ENCODE measurements around the gene SYT1.
A peak's percentile ranks its signal among the peaks of the same experiment; 100 is the strongest.

SYT1 gene

GRCh38 chr12:79086541-79087296 lies 222.1 kb downstream of the SYT1 start:
- Histone ChIP-seq H3K4me2 (ENCODE audit: low read depth, low read length, poor library complexity, severe bottlenecking) (peak overlapping the region; percentile 46), H3K9me3 (ENCODE audit: insufficient read depth, low read length) (no peaks in the 10 kb centered on the region), H3K9ac (ENCODE audit: low read length) (0 out of 2 replicates have a peak overlapping the region, but pooled peaks have one; percentile 17), H4K20me1 (ENCODE audit: low read depth, low read length) (no peaks in the 10 kb centered on the region), H3K36me3 (ENCODE audit: low read length) (no peaks in the 10 kb centered on the region), H3F3A (ENCODE audit: insufficient read depth) (no peaks in the 10 kb centered on the region), H3K79me2 (ENCODE audit: insufficient read depth, low read length) (no peaks in the 10 kb centered on the region), H2AFZ (ENCODE audit: low read depth, low read length, severe bottlenecking) (peak overlapping the region; percentile 49), H3K9me2 (replicated peaks; ENCODE audit: insufficient read depth, low read length) (no peaks in the 10 kb centered on the region), H3K4me3 (ENCODE audit: insufficient read depth, low read length, poor library complexity, severe bottlenecking) (peak overlapping the region; percentile 14), H3K27me3 (ENCODE audit: low read length) (no peaks in the 10 kb centered on the region), H3K27ac (ENCODE audit: low read depth, low read length) (peak overlapping the region; percentile 16; the same call in 1 of the 2 replicates)
- TF ChIP-seq EZH2phosphoT487 (conservative IDR thresholded peaks at IDR 0.05; ENCODE audit: low read length) (no peak), CTCF (IDR thresholded peaks at IDR 0.05; ENCODE audit: insufficient read depth, low read length, poor library complexity, severe bottlenecking) (no peak)

GRCh38 chr12:79098530-79098929 lies 234.0 kb downstream of the SYT1 start:
- no peak overlapping the region for H3K9ac ChIP-seq (ENCODE audit: low read length)
- H3K4me3 ChIP-seq (ENCODE audit: insufficient read depth, low read length, poor library complexity, severe bottlenecking), result no peak overlapping the region
- no peaks in the 10 kb centered on the region for H3K9me3 ChIP-seq (ENCODE audit: insufficient read depth, low read length)
- no peaks in the 10 kb centered on the region for H3K27me3 ChIP-seq (ENCODE audit: low read length)
- H4K20me1 ChIP-seq (ENCODE audit: low read depth, low read length), result no peaks in the 10 kb centered on the region
- H3K4me2 ChIP-seq (ENCODE audit: low read depth, low read length, poor library complexity, severe bottlenecking), result no peak overlapping the region
- no peak for TF ChIP-seq CTCF (IDR thresholded peaks at IDR 0.05; ENCODE audit: insufficient read depth, low read length, poor library complexity, severe bottlenecking)
- no peak for TF ChIP-seq EZH2phosphoT487 (conservative IDR thresholded peaks at IDR 0.05; ENCODE audit: low read length)
- no peak overlapping the region for H3K27ac ChIP-seq (ENCODE audit: low read depth, low read length)
- no peak overlapping the region for H2AFZ ChIP-seq (ENCODE audit: low read depth, low read length, severe bottlenecking)
- H3F3A ChIP-seq (ENCODE audit: insufficient read depth), result no peaks in the 10 kb centered on the region
- H3K36me3 ChIP-seq (ENCODE audit: low read length), result no peaks in the 10 kb centered on the region
- no peaks in the 10 kb centered on the region for H3K79me2 ChIP-seq (ENCODE audit: insufficient read depth, low read length)
- no peaks in the 10 kb centered on the region for H3K9me2 ChIP-seq (replicated peaks; ENCODE audit: insufficient read depth, low read length)

DNA sequence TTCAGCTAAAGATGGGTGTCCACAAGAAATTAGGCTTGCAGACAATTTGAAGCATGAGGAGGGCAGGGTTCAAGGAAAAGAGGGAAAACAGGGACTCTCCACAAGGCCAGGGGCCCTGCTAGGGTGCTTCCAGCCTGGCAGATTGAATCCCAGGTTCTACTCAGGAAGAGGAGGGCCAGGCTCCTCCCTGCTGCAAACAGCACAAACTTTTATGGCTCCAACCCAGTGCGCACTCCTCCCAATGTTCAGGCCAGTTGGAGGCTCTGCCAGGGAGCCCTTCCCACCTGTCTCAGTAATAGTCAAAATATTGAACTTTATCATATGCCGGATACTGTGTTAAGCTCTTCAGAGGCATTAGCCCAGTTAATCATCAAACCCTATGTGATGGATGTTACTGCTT lies 244.4 kb downstream of the SYT1 start:
- H3F3A ChIP-seq (ENCODE audit: insufficient read depth), result no peaks in the 10 kb centered on the region; the same call in 1 of the 2 replicates
- no peak overlapping the region for H3K4me2 ChIP-seq (ENCODE audit: low read depth, low read length, poor library complexity, severe bottlenecking)
- no peak overlapping the region for H2AFZ ChIP-seq (ENCODE audit: low read depth, low read length, severe bottlenecking)
- H3K4me3 ChIP-seq (ENCODE audit: insufficient read depth, low read length, poor library complexity, severe bottlenecking), result no peak overlapping the region
- TF ChIP-seq CTCF (IDR thresholded peaks at IDR 0.05; ENCODE audit: insufficient read depth, low read length, poor library complexity, severe bottlenecking), result no peak
- TF ChIP-seq EZH2phosphoT487 (conservative IDR thresholded peaks at IDR 0.05; ENCODE audit: low read length), result no peak
- no peaks in the 10 kb centered on the region for H3K9me3 ChIP-seq (ENCODE audit: insufficient read depth, low read length)
- H3K36me3 ChIP-seq (ENCODE audit: low read length), result no peaks in the 10 kb centered on the region; the same call in 1 of the 2 replicates
- no peaks in the 10 kb centered on the region for H4K20me1 ChIP-seq (ENCODE audit: low read depth, low read length)
- no peak overlapping the region for H3K9ac ChIP-seq (ENCODE audit: low read length)
- no peak overlapping the region for H3K27ac ChIP-seq (ENCODE audit: low read depth, low read length)
- H3K27me3 ChIP-seq (ENCODE audit: low read length), result no peaks in the 10 kb centered on the region
- H3K79me2 ChIP-seq (ENCODE audit: insufficient read depth, low read length), result no peaks in the 10 kb centered on the region
- H3K9me2 ChIP-seq (replicated peaks; ENCODE audit: insufficient read depth, low read length), result no peaks in the 10 kb centered on the region
